ENCODE results near the gene MTX1. TPM values are rescaled to one million over a fixed set of nuclear protein-coding genes. Genes with fewer than 3 reads are reported as not detected.

The MTX1 gene
- total RNA-seq, 1 experiment from 2014 or later: 58.9 TPM

DNA sequence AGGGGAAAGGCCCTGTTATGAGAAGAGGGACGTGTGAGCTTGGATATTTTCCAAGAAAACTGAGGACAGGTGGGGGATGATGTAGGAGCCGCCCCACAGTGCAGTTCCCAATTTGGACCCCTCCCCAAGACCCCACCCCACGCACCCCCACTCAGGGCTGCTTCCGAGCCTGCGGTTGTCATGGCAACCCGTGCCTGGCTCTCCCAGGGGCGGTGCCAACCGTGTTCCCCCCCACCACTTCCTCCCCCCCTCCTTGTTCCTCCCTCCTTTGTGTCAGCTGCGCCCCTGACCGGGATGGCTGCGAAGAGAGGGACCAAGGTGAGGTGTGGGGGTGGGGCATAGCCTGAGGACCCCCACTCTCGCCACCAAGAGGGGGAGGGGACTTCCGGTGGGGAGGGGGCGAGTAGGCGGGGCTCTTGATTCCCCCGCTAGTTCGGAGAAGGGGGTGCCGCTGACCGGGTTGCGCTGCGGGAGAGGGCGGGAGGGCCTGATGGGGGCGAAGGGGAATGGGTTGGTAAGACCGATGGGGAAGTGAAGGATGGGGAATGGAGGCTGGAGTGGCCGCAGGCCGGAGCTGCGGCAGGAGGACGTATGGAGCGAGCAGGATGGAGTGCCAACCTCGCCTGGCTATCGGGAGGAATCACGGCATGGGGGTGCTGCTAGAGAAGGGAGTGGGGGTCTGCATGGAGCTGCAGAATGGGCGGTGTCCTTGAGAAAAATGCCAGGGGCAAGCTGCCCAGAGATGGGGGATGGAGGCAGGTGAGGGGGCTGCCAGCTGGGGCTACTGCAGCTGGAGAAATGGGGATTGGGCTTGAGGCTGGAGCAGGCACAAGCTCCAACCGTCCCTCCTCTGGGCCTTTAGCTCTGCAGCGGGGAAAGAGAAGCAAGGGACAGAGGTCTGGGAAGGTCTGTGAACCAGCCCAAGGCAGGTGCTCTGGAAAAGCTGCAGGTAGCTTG lies 33.9 kb upstream of the MTX1 start:
- intact Hi-C loops (cut with micrococcal nuclease; ENCODE audit: unreplicated experiment): no loop called here
- H3K27me3 Mint-ChIP-seq (ENCODE audit: unreplicated experiment): peaks cover 21% of the 10 kb centered on the region
- no peak for DNase-seq
- peaks cover 46% of the 10 kb centered on the region for H3K4me1 Mint-ChIP-seq (ENCODE audit: low read depth, unreplicated experiment)
- no TSS peak for BruUV-seq (replicated peaks)
- peaks cover 39% of the 10 kb centered on the region for H3K36me3 Mint-ChIP-seq (ENCODE audit: insufficient read depth, unreplicated experiment)
- H3K4me3 Mint-ChIP-seq (ENCODE audit: low read depth, unreplicated experiment): peak overlapping the region; percentile 96
- CTCF ChIA-PET: interaction anchor here (1.2 to 3.8 kb wide), 5 partner anchors 11 to 83 kb away, joined by 3 to 32 read pairs (median 19); partner anchors contain the start of gene THBS3
- H3K27ac Mint-ChIP-seq (ENCODE audit: unreplicated experiment): peak overlapping the region; percentile 83
- TF ChIP-seq, protein P1, sequence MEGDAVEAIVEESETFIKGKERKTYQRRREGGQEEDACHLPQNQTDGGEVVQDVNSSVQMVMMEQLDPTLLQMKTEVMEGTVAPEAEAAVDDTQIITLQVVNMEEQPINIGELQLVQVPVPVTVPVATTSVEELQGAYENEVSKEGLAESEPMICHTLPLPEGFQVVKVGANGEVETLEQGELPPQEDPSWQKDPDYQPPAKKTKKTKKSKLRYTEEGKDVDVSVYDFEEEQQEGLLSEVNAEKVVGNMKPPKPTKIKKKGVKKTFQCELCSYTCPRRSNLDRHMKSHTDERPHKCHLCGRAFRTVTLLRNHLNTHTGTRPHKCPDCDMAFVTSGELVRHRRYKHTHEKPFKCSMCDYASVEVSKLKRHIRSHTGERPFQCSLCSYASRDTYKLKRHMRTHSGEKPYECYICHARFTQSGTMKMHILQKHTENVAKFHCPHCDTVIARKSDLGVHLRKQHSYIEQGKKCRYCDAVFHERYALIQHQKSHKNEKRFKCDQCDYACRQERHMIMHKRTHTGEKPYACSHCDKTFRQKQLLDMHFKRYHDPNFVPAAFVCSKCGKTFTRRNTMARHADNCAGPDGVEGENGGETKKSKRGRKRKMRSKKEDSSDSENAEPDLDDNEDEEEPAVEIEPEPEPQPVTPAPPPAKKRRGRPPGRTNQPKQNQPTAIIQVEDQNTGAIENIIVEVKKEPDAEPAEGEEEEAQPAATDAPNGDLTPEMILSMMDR (IDR thresholded peaks at IDR 0.05; ENCODE audit: unreplicated experiment): no peak
- H3K9me3 Mint-ChIP-seq (ENCODE audit: low read depth, unreplicated experiment): no peaks in the 10 kb centered on the region

DNA sequence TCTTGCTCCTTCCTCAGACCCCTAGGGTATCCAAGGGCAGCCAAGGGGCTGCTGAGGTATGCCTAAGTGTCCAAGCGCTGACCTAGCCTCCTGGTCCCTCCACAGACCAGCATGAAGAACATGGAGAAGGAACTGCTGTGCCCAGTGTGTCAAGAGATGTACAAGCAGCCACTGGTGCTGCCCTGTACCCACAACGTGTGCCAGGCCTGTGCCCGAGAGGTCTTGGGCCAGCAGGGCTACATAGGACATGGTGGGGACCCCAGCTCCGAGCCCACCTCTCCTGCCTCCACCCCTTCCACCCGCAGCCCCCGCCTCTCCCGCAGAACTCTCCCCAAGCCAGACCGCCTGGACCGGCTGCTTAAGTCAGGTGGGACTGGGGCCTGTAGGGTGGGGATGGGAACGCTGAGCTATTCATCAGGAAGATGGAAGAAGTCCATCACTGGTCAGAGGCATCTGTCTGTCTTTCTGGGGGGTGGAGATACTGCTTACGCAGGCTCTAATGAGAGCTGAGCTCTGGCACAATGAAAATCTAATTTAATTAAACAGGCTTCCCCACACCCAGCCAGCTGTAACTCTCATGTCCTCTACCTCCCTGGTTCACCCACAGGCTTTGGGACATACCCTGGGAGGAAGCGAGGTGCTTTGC lies 33.1 kb upstream of the MTX1 start:
- H3K4me1 Mint-ChIP-seq (ENCODE audit: low read depth, unreplicated experiment): peaks cover 46% of the 10 kb centered on the region
- H3K36me3 Mint-ChIP-seq (ENCODE audit: insufficient read depth, unreplicated experiment): peaks cover 36% of the 10 kb centered on the region
- no peak for DNase-seq
- CTCF ChIA-PET: interaction anchor here (0.7 to 3.8 kb wide), 5 partner anchors 17 to 84 kb away, joined by 3 to 32 read pairs (median 5); partner anchors contain the start of gene THBS3
- H3K27ac Mint-ChIP-seq (ENCODE audit: unreplicated experiment): no peak overlapping the region
- intact Hi-C loops (cut with micrococcal nuclease; ENCODE audit: unreplicated experiment): no loop called here
- BruUV-seq (replicated peaks): no TSS peak
- TF ChIP-seq, protein P1 (IDR thresholded peaks at IDR 0.05; ENCODE audit: unreplicated experiment): no peak
- H3K9me3 Mint-ChIP-seq (ENCODE audit: low read depth, unreplicated experiment): no peaks in the 10 kb centered on the region
- H3K27me3 Mint-ChIP-seq (ENCODE audit: unreplicated experiment): peaks cover 21% of the 10 kb centered on the region
- H3K4me3 Mint-ChIP-seq (ENCODE audit: low read depth, unreplicated experiment): no peak overlapping the region

DNA sequence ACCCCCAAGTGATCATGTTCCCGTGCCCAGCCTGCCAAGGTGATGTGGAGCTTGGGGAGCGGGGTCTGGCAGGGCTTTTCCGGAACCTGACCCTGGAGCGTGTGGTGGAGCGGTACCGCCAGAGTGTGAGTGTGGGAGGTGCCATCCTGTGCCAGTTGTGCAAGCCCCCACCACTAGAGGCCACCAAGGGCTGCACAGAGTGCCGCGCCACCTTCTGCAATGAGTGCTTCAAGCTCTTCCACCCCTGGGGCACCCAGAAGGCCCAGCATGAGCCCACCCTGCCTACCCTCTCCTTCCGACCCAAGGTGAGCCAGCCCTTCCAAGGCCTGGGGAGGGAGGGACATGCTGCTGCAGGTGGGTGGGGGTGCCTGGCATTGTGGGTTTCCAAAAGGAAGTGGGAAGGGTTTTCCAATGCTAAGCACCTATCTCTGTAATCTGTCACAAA lies 32.5 kb upstream of the MTX1 start:
- peak; percentile 55 for DNase-seq
- CTCF ChIA-PET: interaction anchor here (0.7 to 3.1 kb wide), 4 partner anchors 16 to 33 kb away, joined by 3 to 20 read pairs (median 4); partner anchors contain the start of gene THBS3
- H3K4me1 Mint-ChIP-seq (ENCODE audit: low read depth, unreplicated experiment): peaks cover 46% of the 10 kb centered on the region
- H3K9me3 Mint-ChIP-seq (ENCODE audit: low read depth, unreplicated experiment): no peaks in the 10 kb centered on the region
- H3K27me3 Mint-ChIP-seq (ENCODE audit: unreplicated experiment): peaks cover 21% of the 10 kb centered on the region
- BruUV-seq (replicated peaks): no TSS peak
- peaks cover 31% of the 10 kb centered on the region for H3K36me3 Mint-ChIP-seq (ENCODE audit: insufficient read depth, unreplicated experiment)
- intact Hi-C loops (cut with micrococcal nuclease; ENCODE audit: unreplicated experiment): loop anchor here (1.0 to 2.0 kb wide), 2 partner anchors 17 to 50 kb away; no protein-coding TSS in a partner anchor
- TF ChIP-seq, protein P1 (IDR thresholded peaks at IDR 0.05; ENCODE audit: unreplicated experiment): no peak
- no peak overlapping the region for H3K4me3 Mint-ChIP-seq (ENCODE audit: low read depth, unreplicated experiment)
- H3K27ac Mint-ChIP-seq (ENCODE audit: unreplicated experiment): no peak overlapping the region

DNA sequence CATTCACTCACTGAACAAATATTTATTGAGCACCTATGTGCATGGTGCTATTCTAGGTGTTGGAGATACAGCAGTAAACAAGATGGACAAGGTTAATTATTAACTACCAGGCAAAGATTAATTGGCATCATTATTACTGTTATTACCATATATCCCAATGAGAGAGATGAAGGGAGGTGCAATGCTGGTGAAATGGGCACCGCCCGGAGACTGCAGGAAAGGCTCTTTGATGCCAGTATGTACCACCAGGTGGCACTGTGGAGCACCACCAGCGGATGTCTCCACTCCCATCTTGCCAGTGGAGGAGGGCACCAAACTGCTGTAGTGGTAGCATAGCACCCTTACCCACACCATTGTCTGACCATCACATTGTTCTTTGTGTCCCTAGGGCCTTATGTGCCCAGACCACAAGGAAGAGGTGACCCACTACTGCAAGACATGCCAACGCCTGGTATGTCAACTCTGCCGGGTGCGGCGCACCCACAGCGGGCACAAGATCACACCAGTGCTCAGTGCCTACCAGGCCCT lies 31.9 kb upstream of the MTX1 start:
- Mint-ChIP-seq H3K4me3 (ENCODE audit: low read depth, unreplicated experiment) (no peak overlapping the region), H3K36me3 (ENCODE audit: insufficient read depth, unreplicated experiment) (peaks cover 24% of the 10 kb centered on the region), H3K9me3 (ENCODE audit: low read depth, unreplicated experiment) (no peaks in the 10 kb centered on the region), H3K27me3 (ENCODE audit: unreplicated experiment) (peaks cover 22% of the 10 kb centered on the region), H3K4me1 (ENCODE audit: low read depth, unreplicated experiment) (peaks cover 46% of the 10 kb centered on the region), H3K27ac (ENCODE audit: unreplicated experiment) (no peak overlapping the region)
- intact Hi-C loops (cut with micrococcal nuclease; ENCODE audit: unreplicated experiment): loop anchor here (1.0 to 2.0 kb wide), 2 partner anchors 16 to 50 kb away; no protein-coding TSS in a partner anchor
- CTCF ChIA-PET: interaction anchor here (1.1 to 3.1 kb wide), 4 partner anchors 9 to 31 kb away, joined by 3 to 20 read pairs (median 8); partner anchors contain the start of gene THBS3
- TF ChIP-seq, protein P1 (IDR thresholded peaks at IDR 0.05; ENCODE audit: unreplicated experiment): peak; percentile 95
- BruUV-seq (replicated peaks): no TSS peak
- peak; percentile 93 for DNase-seq

Measured in Calu3 (cell line).